ENCODE measurements around the gene SYNGR3. TPM values are rescaled to one million over a fixed set of nuclear protein-coding genes. Genes with fewer than 3 reads are reported as not detected.

SYNGR3 gene
- polyA plus RNA-seq, 1 donor (not counting 4 experiments of a cell fraction or from before 2014, with no cell fraction given), result 0.30 TPM

GRCh38 chr16:2008631-2009163 is 18.9 kb downstream of the SYNGR3 start:
- H3K36me3 ChIP-seq (ENCODE audit: control insufficient read depth in 2 of 2, extremely low read depth in 1 of 2, insufficient read depth in 2 of 2, low read length in 2 of 2), result peaks cover 6 to 38% of the 10 kb centered on the region in 2 experiments
- peak overlapping the region; percentile 89 for H3K4me2 ChIP-seq (ENCODE audit: control insufficient read depth, extremely low read depth, insufficient read depth, low read depth, low read length)
- no peak for TF ChIP-seq CTCF (optimal IDR thresholded peaks at IDR 0.05 in 1 of 3, IDR thresholded peaks at IDR 0.05 in 1 of 3, conservative IDR thresholded peaks at IDR 0.05 in 1 of 3; ENCODE audit: extremely low read depth in 1 of 3, insufficient read depth in 2 of 3, low read length in 3 of 3)
- peaks cover 41% of the 10 kb centered on the region for H4K20me1 ChIP-seq (ENCODE audit: control insufficient read depth, extremely low read depth, insufficient read depth, low read length)
- peaks cover 65% of the 10 kb centered on the region for H3K79me2 ChIP-seq (ENCODE audit: control insufficient read depth, insufficient read depth, low read length)
- H3K27ac ChIP-seq (ENCODE audit: control insufficient read depth, insufficient read depth, low read length), result peak overlapping the region; percentile 81
- H3K9ac ChIP-seq (ENCODE audit: control insufficient read depth, extremely low read depth, insufficient read depth, low read length), result peak overlapping the region; percentile 85
- peak overlapping the region; percentile 71 to 98 (median 92) for H3K4me3 ChIP-seq (ENCODE audit: control insufficient read depth in 2 of 3, extremely low read depth in 1 of 3, insufficient read depth in 2 of 3, low read depth in 1 of 3, low read length in 3 of 3)
- dilution Hi-C loops (cut with MboI; ENCODE audit: extremely low pct_ligation_motif_present, low sequenced_read_pairs), result no loop called here
- FAIRE-seq (no peak), DNase-seq (ENCODE audit: low read depth, low spot score) (no peak)
- peaks cover 2% of the 10 kb centered on the region for H3K9me1 ChIP-seq (ENCODE audit: control insufficient read depth, extremely low read depth, insufficient read depth, low read length)
- peaks cover 36% of the 10 kb centered on the region for H3K4me1 ChIP-seq (ENCODE audit: control insufficient read depth, extremely low read depth, insufficient read depth, low read length)
- H3K27me3 ChIP-seq (ENCODE audit: control insufficient read depth, extremely low read depth, insufficient read depth, low read length), result no peaks in the 10 kb centered on the region
- no peaks in the 10 kb centered on the region for H3K9me3 ChIP-seq (ENCODE audit: control insufficient read depth, low read depth, low read length)
- H2AFZ ChIP-seq (ENCODE audit: control insufficient read depth, low read length), result no peak overlapping the region

GRCh38 chr16:2009164-2009711 is 19.5 kb downstream of the SYNGR3 start:
- H3K4me3 ChIP-seq (ENCODE audit: control insufficient read depth in 2 of 3, extremely low read depth in 1 of 3, insufficient read depth in 2 of 3, low read depth in 1 of 3, low read length in 3 of 3), result peak overlapping the region; percentile 71 to 98 (median 92)
- no peak for FAIRE-seq

More at GRCh38 chr16:2009164-2009711, 19.5 kb downstream of the SYNGR3 start:
- H3K27me3 ChIP-seq (ENCODE audit: control insufficient read depth, extremely low read depth, insufficient read depth, low read length), result no peaks in the 10 kb centered on the region
- peaks cover 2% of the 10 kb centered on the region for H3K9me1 ChIP-seq (ENCODE audit: control insufficient read depth, extremely low read depth, insufficient read depth, low read length)
- peaks cover 6 to 34% of the 10 kb centered on the region in 2 experiments for H3K36me3 ChIP-seq (ENCODE audit: control insufficient read depth in 2 of 2, extremely low read depth in 1 of 2, insufficient read depth in 2 of 2, low read length in 2 of 2)
- no peak for TF ChIP-seq CTCF (optimal IDR thresholded peaks at IDR 0.05 in 1 of 3, IDR thresholded peaks at IDR 0.05 in 1 of 3, conservative IDR thresholded peaks at IDR 0.05 in 1 of 3; ENCODE audit: extremely low read depth in 1 of 3, insufficient read depth in 2 of 3, low read length in 3 of 3)
- no peak for TF ChIP-seq EZH2 (IDR thresholded peaks at IDR 0.05; ENCODE audit: low read length)
- no peaks in the 10 kb centered on the region for H3K9me3 ChIP-seq (ENCODE audit: control insufficient read depth, low read depth, low read length)
- no peak overlapping the region for H2AFZ ChIP-seq (ENCODE audit: control insufficient read depth, low read length)
- peak overlapping the region; percentile 85 for H3K9ac ChIP-seq (ENCODE audit: control insufficient read depth, extremely low read depth, insufficient read depth, low read length)
- H4K20me1 ChIP-seq (ENCODE audit: control insufficient read depth, extremely low read depth, insufficient read depth, low read length), result peaks cover 35% of the 10 kb centered on the region
- dilution Hi-C loops (cut with MboI; ENCODE audit: extremely low pct_ligation_motif_present, low sequenced_read_pairs), result no loop called here
- DNase-seq (ENCODE audit: low read depth, low spot score), result no peak
- H3K79me2 ChIP-seq (ENCODE audit: control insufficient read depth, insufficient read depth, low read length), result peaks cover 59% of the 10 kb centered on the region
- peaks cover 34% of the 10 kb centered on the region for H3K4me1 ChIP-seq (ENCODE audit: control insufficient read depth, extremely low read depth, insufficient read depth, low read length)
- peak overlapping the region; percentile 89 for H3K4me2 ChIP-seq (ENCODE audit: control insufficient read depth, extremely low read depth, insufficient read depth, low read depth, low read length)
- H3K27ac ChIP-seq (ENCODE audit: control insufficient read depth, insufficient read depth, low read length), result peak overlapping the region; percentile 81
